ELR (cell line): ENCODE data around the gene TLR9.
A peak's percentile ranks its signal among the peaks of the same experiment; 100 is the strongest.
"Not testable (repeated sequence)": the region's sequence is repeated elsewhere in the genome, so short reads cannot be mapped to it uniquely, and the experiment has no call there.

Experiments used
- DNase-seq: peaks from one replicate; pipeline ENCODE4 v3.0.0-alpha.2; 2015; ENCODE audit warnings: low read depth

The TLR9 gene

DNA sequence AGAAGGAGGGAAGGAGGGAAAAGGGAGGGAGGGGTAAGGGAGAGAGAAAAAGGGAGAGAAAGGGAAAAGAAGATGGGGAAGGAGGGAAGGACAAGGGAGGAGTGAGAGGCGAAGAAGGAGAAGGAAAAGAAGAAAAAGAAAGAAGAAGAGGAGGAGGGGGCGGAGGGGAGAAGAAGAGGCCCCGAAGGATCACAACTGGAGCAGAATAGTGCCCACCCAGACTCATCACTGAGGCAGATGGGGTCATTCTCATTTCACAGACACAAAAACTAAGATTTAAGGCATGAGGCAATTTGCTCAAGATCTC lies 30.2 kb downstream of the TLR9 start:
- DNase-seq, result no peak

DNA sequence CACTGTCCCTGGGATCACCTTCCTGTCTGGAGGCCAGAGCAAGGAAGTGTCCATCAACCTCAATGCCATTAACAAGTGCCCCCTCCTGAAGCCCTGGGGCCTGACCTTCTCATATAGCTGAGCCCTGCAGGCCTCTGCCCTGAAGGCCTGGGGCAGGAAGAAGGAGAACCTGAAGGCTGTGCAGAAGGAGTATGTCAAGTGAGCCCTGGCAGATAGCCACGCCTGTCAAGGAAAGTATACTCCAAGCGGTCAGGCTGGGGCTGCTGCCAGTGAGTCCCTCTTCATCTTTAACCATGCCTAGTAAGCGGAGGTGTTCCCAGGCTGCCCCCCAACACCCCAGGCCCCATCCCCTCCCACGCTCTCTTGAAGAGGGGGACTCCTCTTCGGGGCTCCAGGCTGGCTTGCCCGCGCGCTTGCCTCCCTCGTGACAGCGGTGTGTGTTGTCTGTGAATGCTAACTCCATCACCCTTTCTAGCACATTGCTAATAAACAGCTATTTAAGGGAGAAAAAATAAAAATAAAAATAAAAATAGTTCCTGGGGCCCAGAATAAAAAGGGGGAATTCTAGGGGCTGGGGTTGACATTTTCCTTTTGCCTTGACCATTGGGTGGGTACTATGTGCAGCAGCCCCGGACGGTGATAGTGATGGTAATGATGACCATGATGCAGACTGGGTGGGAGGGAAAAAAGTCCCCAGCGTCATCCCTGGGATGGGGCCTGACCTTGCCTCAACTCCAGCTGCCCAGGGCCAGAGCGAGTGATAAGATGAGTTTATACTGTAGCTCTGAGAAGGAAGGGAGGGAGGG lies 30.8 kb downstream of the TLR9 start:
- no peak for DNase-seq

DNA sequence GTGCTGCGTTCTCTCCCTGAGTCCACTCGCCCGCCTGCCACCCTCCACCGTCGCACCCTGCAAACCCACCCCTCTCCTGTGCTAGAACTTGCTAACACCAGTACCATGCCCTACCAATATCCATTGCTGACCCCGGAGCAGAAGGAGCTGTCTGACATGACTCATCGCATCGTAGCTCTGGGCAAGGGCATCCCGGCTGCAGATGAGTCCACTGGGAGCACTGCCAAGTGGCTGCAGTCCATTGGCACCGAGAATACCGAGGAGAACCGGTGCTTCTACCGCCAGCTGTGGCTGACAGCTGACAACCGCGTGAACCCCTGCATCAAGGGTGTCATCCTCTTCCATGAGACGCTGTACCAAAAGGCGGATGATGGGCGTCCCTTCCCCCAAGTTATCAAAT lies 32.4 kb downstream of the TLR9 start:
- DNase-seq, result peak; percentile 79

GRCh38 chr3:52191663-52192062 lies 33.8 kb downstream of the TLR9 start:
- no peak for DNase-seq

DNA sequence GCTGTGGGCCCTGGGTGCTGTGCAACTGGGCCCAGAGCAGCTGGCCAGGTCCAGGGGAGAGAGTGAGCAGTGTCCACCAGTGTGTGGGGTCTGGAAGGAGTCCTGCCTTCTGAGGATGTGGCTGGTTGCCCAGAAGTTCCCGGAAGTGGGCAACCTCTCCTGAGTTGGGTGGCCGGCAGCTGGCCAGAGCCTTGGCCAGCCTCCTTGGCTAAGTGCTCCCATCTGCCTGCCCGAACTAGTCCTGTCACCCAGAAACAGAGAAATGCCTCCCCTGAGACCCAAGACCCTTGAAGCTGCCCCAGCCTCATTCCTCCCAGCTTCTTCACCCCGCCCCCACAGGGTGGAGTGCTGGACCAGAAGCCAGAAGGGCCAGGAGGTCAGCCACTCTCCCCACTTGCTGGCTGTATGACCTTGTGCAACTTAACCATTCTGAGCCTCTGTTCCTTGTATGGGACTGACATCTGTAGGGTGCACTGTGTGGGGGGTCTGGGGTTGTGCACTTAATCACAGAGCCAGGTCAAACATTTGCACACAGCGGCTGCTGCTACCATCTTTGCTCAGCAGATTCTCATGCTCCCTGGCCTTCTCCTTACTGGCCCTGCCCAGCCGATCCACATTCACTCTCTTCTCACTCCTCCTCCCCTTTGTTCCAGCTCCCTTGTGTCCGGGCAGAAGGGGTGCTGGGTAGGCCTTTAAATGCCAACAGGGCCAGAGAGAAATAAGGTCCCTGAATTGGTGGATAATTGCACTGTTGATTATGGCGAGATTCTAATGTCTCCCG lies 35.0 kb downstream of the TLR9 start:
- no peak for DNase-seq

DNA sequence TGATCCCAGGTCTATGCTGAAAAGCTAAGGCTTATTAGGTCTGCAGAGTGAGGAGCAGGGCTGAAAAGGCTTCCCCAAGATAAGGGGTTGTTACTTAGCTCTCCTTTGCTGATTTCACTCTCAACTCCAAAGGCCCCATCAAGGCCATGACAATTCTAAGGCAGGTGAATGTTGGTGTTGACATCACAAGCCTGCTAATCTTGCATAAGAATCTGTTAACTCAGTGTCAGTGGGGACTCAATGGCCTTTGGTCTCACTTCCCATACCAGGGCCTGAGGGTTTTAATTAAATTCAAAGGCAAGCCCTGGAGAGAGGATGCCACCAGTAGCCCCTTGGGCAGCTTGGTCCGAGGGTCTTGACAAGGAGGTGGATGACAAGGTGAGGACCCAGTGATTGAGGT lies 36.9 kb downstream of the TLR9 start:
- DNase-seq, result no peak

DNA sequence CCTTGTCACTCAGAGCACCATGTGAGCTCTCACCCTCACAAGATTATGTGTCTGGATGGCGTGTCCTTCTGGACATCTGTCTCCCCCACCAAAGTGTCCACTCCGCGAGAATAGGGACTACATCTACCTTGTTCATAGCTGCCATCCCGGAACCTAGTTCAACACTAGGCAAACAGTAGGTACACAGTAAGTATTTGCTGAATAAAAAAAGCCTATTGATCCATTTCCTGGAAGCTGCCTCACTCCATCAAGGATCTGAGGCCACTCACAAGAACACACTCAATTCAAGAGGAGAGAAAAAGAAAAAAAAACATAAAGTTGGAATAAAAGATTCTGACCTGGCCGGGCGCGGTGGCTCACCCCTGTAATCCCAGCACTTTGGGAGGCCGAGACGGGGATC lies 38.7 kb downstream of the TLR9 start:
- no peak for DNase-seq

DNA sequence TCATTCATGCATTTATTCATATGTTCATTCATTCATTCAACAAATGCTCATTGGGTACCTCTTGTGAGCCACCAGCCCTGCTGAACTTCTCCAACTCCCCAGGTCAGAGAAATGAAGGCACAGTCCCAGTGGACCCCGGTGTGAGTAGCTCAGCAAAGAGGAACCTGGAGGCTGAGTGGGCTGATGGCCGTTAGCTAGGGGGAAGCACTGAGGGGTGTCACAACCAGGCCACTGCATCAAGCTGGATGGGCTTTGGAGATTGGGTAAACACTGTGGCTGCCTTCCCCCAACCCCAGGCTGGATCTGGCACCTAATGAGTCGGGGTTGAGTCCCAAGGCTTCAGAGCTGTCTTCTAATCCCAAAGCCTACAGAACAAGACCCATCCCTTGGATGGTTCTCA lies 39.6 kb downstream of the TLR9 start:
- DNase-seq, result no peak

- no peak for DNase-seq
Observed at GRCh38 chr3:52185311-52185710, 40.1 kb downstream of the TLR9 start.

- no peak for DNase-seq
Observed at GRCh38 chr3:52184690-52185089, 40.8 kb downstream of the TLR9 start.

GRCh38 chr3:52183786-52184445 lies 41.5 kb downstream of the TLR9 start:
- DNase-seq, result no peak

GRCh38 chr3:52182691-52183090 lies 42.8 kb downstream of the TLR9 start:
- DNase-seq, result no peak

DNA sequence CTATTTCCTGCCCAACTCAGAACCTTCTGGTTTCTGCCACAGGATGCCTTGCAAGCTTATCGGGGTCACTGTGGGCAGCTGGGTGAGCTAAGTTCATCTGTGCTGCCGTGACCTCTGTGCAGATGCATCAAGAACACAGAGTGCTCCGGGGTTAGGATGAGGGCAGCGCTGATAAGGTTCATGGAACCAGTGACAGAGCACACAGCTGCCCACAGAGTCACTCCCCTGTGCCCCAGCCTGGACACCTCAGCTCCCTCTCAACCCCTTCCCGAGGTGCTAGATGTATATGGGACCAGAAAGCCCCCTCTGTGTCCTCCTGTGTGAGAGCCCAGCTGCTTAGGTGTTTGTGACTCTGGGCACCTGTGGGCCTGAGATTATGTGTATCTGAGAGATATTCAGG lies 43.2 kb downstream of the TLR9 start:
- DNase-seq, result no peak

DNA sequence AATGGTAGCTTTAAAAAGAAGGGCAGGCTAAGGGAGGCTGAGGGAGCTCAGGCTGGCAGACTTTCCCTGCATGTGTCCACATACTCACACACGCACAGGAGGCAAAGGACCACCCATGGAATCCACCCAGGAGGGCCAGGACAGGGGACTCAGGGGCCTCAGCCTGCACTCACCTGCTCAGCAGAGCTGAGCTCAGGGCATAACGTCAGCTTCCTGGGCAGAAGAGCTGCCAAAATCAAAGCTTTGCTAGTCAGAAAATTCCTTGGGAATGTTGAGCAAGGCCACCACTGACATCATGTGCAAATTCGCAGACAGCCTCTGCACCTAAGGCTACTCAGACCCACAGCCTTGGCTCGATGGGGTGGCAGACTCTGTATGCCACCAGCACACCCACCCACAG lies 43.9 kb downstream of the TLR9 start:
- DNase-seq, result peak; percentile 43

GRCh38 chr3:52178537-52178936 lies 46.9 kb downstream of the TLR9 start:
- DNase-seq, result no peak

DNA sequence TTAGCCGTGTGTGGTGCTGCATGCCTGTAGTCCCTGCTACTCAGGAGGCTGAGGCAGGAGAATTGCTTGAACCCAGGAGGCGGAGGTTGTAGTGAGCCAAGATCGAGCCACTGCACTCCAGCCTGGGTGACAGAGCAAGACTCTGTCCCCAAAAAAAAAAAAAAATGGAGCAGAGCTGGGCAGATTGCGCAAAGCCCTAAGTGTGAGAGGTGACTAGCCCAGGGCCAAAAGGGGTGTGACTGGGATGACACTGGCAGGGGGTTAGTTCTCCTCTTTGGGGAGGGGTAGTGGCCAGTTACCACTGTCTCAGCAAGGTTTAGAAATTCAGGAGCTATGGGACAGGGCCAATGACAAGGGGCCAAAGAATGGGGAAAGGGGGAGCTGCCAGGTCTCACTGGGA lies 47.3 kb downstream of the TLR9 start:
- not testable (repeated sequence) for DNase-seq

GRCh38 chr3:52177701-52178042 lies 47.8 kb downstream of the TLR9 start:
- no peak for DNase-seq

- no peak for DNase-seq
Observed at GRCh38 chr3:52176951-52177700, 48.3 kb downstream of the TLR9 start.

DNA sequence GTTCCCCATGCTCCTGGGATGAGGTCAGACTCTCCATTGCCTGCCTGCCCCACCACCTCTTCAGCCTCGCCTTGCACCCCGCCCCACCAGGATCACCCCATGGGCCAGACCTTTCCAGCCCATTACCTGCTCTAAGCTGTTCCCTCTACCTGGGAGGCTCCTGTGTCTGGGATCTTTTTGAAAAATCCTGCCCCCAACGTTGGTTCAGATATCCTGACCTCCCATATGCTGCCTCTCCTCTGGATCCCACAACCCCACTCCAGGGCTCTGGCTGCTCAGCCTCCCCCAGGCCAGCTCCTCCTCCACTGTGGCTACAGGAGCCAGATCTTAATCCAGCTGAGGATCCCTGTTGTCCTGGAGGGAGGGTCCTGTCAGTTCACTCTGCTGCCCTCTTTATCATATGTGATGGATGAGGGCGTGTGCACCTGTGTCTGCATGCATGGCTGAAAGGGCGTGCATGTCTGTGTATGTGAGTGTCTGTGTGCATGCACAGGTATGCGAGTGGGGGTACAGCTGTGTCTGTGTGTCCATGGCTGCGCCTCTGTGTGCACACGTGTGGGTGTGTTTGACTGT lies 49.2 kb downstream of the TLR9 start:
- no peak for DNase-seq

- DNase-seq, result no peak
Observed at GRCh38 chr3:52175416-52176179, 49.8 kb downstream of the TLR9 start.

GRCh38 chr3:52174896-52175295 lies 50.5 kb downstream of the TLR9 start:
- peak; percentile 45 for DNase-seq
